IMR-90 (cell line): Measurements from ENCODE around the gene GUCA1C. TPM values are rescaled to one million over a fixed set of nuclear protein-coding genes. Genes with fewer than 3 reads are reported as not detected.

Experiments used
- ATAC-seq: fragments of 200-7000 bp; cut with Tn5 transposase; 2 replicates; pipeline ENCODE4 v1.9.1; 2020; ENCODE audit warnings: low read depth, mild to moderate bottlenecking, moderate library complexity
- BruUV-seq: library from RNA; stranded (reverse); fragments of 400-500 nt; replicated peaks from 2 replicates; lab custom pipeline; 2021; lab: Mats Ljungman, UMichigan
- CTCF ChIA-PET: fragments of 300-600 bp; formaldehyde crosslinking; extraction: SDS; loops from one replicate; lab custom pipeline; 2021; ENCODE audit warnings: antibody characterized with exemption; lab: Yijun Ruan, JAX
- POLR2A ChIA-PET: fragments of 300-600 bp; sonication (Branson Sonifier 250); formaldehyde crosslinking; loops from one replicate; lab custom pipeline; 2022; ENCODE audit warnings: antibody characterized with exemption; ENCODE audit not compliant: unreplicated experiment; lab: Charles Lee
- DNase-seq: peaks from one replicate; pipeline ENCODE4 v3.0.0; 2013
- H2AFZ ChIP-seq: replicated peaks from 2 replicates; pipeline ENCODE3; 2013; ENCODE audit warnings: low read length, mild to moderate bottlenecking; ENCODE audit not compliant: poor library complexity
- H2AK5ac ChIP-seq: 2 replicates; pipeline ENCODE4 v1.6.1; 2013; ENCODE audit warnings: low read depth, low read length, inconsistent platforms
- H2AK9ac ChIP-seq: replicated peaks from 2 replicates; pipeline ENCODE3; 2013; ENCODE audit warnings: mild to moderate bottlenecking, low read depth, low read length, moderate library complexity; ENCODE audit not compliant: poor library complexity
- H2BK120ac ChIP-seq: 2 replicates; pipeline ENCODE4 v1.6.1; 2013; ENCODE audit warnings: low read depth, low read length, inconsistent platforms
- H2BK15ac ChIP-seq: 3 replicates; pipeline ENCODE4 v1.6.1; 2013; ENCODE audit warnings: low read depth, low read length, inconsistent platforms
- H2BK20ac ChIP-seq: 2 replicates; pipeline ENCODE4 v1.6.1; 2013; ENCODE audit warnings: low read depth, mild to moderate bottlenecking, inconsistent platforms, low read length, moderate library complexity
- H2BK5ac ChIP-seq: 2 replicates; pipeline ENCODE4 v1.6.1; 2013; ENCODE audit warnings: mild to moderate bottlenecking, low read depth, low read length, inconsistent platforms; ENCODE audit not compliant: poor library complexity, severe bottlenecking
- H3K14ac ChIP-seq: replicated peaks from 2 replicates; pipeline ENCODE4 v1.6.1; 2013; ENCODE audit warnings: low read depth, low read length, inconsistent platforms
- H3K18ac ChIP-seq: 2 replicates; pipeline ENCODE4 v1.6.1; 2013; ENCODE audit warnings: low read depth, low read length, control low read depth
- H3K23ac ChIP-seq: 2 replicates; pipeline ENCODE4 v1.6.1; 2013; ENCODE audit warnings: low read depth, low read length, inconsistent platforms
- H3K27ac ChIP-seq: 2 replicates; pipeline ENCODE4 v1.5.1; 2013; ENCODE audit warnings: mild to moderate bottlenecking, control low read depth, low read length; ENCODE audit not compliant: insufficient read depth
- H3K27me3 ChIP-seq: 2 replicates; pipeline ENCODE4 v1.6.1; 2013; ENCODE audit warnings: low read length; ENCODE audit not compliant: control insufficient read depth, insufficient read depth
- H3K36me3 ChIP-seq: 2 replicates; pipeline ENCODE4 v1.6.1; 2013; ENCODE audit warnings: low read length, mixed read lengths; ENCODE audit not compliant: control insufficient read depth, insufficient read depth
- H3K4ac ChIP-seq: 2 replicates; pipeline ENCODE4 v1.6.1; 2013; ENCODE audit warnings: low read depth, low read length, inconsistent platforms
- H3K4me1 ChIP-seq: 2 replicates; pipeline ENCODE4 v1.6.1; 2013; ENCODE audit warnings: low read length, mixed read lengths; ENCODE audit not compliant: control insufficient read depth, insufficient read depth
- H3K4me2 ChIP-seq: 2 replicates; pipeline ENCODE4 v1.6.1; 2013; ENCODE audit warnings: low read depth, mild to moderate bottlenecking, control low read depth, low read length, moderate library complexity
- H3K4me3 ChIP-seq: 2 replicates; pipeline ENCODE4 v1.5.1; 2013; ENCODE audit warnings: low read depth, mild to moderate bottlenecking, control low read depth, low read length, moderate library complexity; ENCODE audit not compliant: insufficient read depth
- H3K56ac ChIP-seq: 2 replicates; pipeline ENCODE4 v1.6.1; 2013; ENCODE audit warnings: low read length, inconsistent platforms; ENCODE audit not compliant: insufficient read depth; ENCODE audit errors: extremely low read depth
- H3K79me1 ChIP-seq, 2 experiments: 2 replicates each; pipeline ENCODE4 v1.6.1; 2013; ENCODE audit warnings: low read length in 2 of 2, inconsistent platforms in 1 of 2, low read depth in 1 of 2
- H3K9ac ChIP-seq: 2 replicates; pipeline ENCODE4 v1.6.1; 2013; ENCODE audit warnings: low read depth, low read length, control low read depth
- H3K9me1 ChIP-seq: 2 replicates; pipeline ENCODE4 v1.6.1; 2013; ENCODE audit warnings: low read length, inconsistent platforms; ENCODE audit not compliant: insufficient read depth
- H3K9me3 ChIP-seq: 2 replicates; pipeline ENCODE4 v1.6.1; 2013; ENCODE audit warnings: low read length; ENCODE audit not compliant: control insufficient read depth, insufficient read depth
- H4K20me1 ChIP-seq: 2 replicates; pipeline ENCODE4 v1.6.1; 2013; ENCODE audit warnings: low read length, inconsistent platforms; ENCODE audit not compliant: insufficient read depth
- H4K5ac ChIP-seq: 2 replicates; pipeline ENCODE4 v1.6.1; 2013; ENCODE audit warnings: mild to moderate bottlenecking, low read depth, low read length, control low read depth
- H4K8ac ChIP-seq, 2 experiments: 2 replicates each; pipeline ENCODE4 v1.6.1; 2013; ENCODE audit warnings: low read depth in 2 of 2, low read length in 2 of 2, control low read depth in 1 of 2, inconsistent platforms in 1 of 2
- H4K91ac ChIP-seq: 2 replicates; pipeline ENCODE4 v1.6.1; 2013; ENCODE audit warnings: low read depth, low read length, inconsistent platforms; ENCODE audit not compliant: insufficient read depth
- CEBPB ChIP-seq: IDR thresholded peaks from 2 replicates; pipeline ENCODE4 v1.6.1; 2012; ENCODE audit warnings: low read depth, low read length, improper control_type of control experiment
- CHD1 ChIP-seq: IDR thresholded peaks from 2 replicates; pipeline ENCODE4 v1.6.1; 2012; ENCODE audit warnings: low read depth, low read length, improper control_type of control experiment
- CTCF ChIP-seq: conservative IDR thresholded peaks from 2 replicates; pipeline ENCODE4 v1.5.1; 2012; ENCODE audit warnings: mild to moderate bottlenecking, low read depth, low read length, improper control_type of control experiment
- ELK1 ChIP-seq: fragments of 150-350 bp; IDR thresholded peaks from 2 replicates; pipeline ENCODE4 v1.6.1; 2016; ENCODE audit warnings: low read depth, mild to moderate bottlenecking, low read length, moderate library complexity, borderline replicate concordance
- MAFK ChIP-seq: IDR thresholded peaks from 2 replicates; pipeline ENCODE4 v1.6.1; 2012; ENCODE audit warnings: low read depth, low read length, improper control_type of control experiment
- MXI1 ChIP-seq: IDR thresholded peaks from 2 replicates; pipeline ENCODE4 v1.6.1; 2012; ENCODE audit warnings: low read depth, mild to moderate bottlenecking, low read length, moderate library complexity, borderline replicate concordance
- POLR2A ChIP-seq: IDR thresholded peaks from 2 replicates; pipeline ENCODE4 v1.6.1; 2012; ENCODE audit warnings: mild to moderate bottlenecking, low read depth, low read length
- RCOR1 ChIP-seq: IDR thresholded peaks from 2 replicates; pipeline ENCODE4 v1.6.1; 2012; ENCODE audit warnings: mild to moderate bottlenecking, low read length, improper control_type of control experiment; ENCODE audit not compliant: insufficient replicate concordance
- RFX5 ChIP-seq: IDR thresholded peaks from 2 replicates; pipeline ENCODE4 v1.8.0; 2012; ENCODE audit warnings: low read depth, mild to moderate bottlenecking, low read length, moderate library complexity
- WGBS, 2 experiments: methylation state at CpG; one replicate each; pipeline versions ENCODE4 v1.1.5 to v1.1.7; 2013; ENCODE audit warnings: missing lambda C conversion rate in 2 of 2; ENCODE audit not compliant: insufficient read length in 1 of 2; ENCODE audit errors: extremely low coverage in 2 of 2; 5-methylcytosine and 5-hydroxymethylcytosine counted together
- dilution Hi-C: fragments of 300-500 bp; cut with HindIII; formaldehyde crosslinking; loops from one replicate; pipeline ENCODE4 v1.14.3; 2018; ENCODE audit warnings: low sequenced_read_pairs; ENCODE audit not compliant: unreplicated experiment
- in situ Hi-C: fragments of 300-500 bp; cut with MboI; formaldehyde crosslinking; loops from 3 replicates; pipeline ENCODE4 v1.14.3; 2019; ENCODE audit warnings: low sequenced_read_pairs, inconsistent platforms, mixed read lengths
- intact Hi-C: fragments of 100-400 bp; cut with micrococcal nuclease; formaldehyde crosslinking; loops from 2 replicates; pipeline ENCODE4 v1.10.0; 2022
- polyA plus RNA-seq, 3 experiments: library from polyadenylated mRNA; depleted of rRNA; stranded (reverse); fragments of >200 nt; gene quantifications; 2 replicates each; pipeline ENCODE4 v1.2.3, GENCODE V29; 2012; ENCODE audit warnings: low replicate concordance in 1 of 3
- total RNA-seq: library from RNA; depleted of rRNA; stranded (reverse); fragments of >200 nt; gene quantifications from 2 replicates; pipeline ENCODE4 v1.2.3, GENCODE V29; 2012

GUCA1C gene
- total and polyA plus RNA-seq, 2 of the 4 experiments (the other 2 are of a cell fraction), result not detected

GRCh38 chr3:108899530-108899929, 54.1 kb downstream of the GUCA1C start:
- Histone ChIP-seq H4K91ac (no peak overlapping the region), H2AK5ac (no peak overlapping the region), H3K27me3 (no peaks in the 10 kb centered on the region), H4K8ac (no peak overlapping the region), H4K5ac (no peak overlapping the region), H3K23ac (no peak overlapping the region), H3K79me1 (no peaks in the 10 kb centered on the region), H3K9me3 (no peaks in the 10 kb centered on the region), H2BK5ac (no peak overlapping the region), H2BK20ac (no peak overlapping the region), H3K27ac (no peak overlapping the region), H3K9ac (no peak overlapping the region), H3K56ac (no peak overlapping the region), H3K9me1 (no peaks in the 10 kb centered on the region), H2AFZ (no peak overlapping the region), H2BK120ac (no peak overlapping the region), H4K20me1 (no peaks in the 10 kb centered on the region), H2AK9ac (no peak overlapping the region), H3K36me3 (no peaks in the 10 kb centered on the region), H3K18ac (no peak overlapping the region), H3K4me3 (no peak overlapping the region), H3K4me1 (no peaks in the 10 kb centered on the region), H3K4ac (no peak overlapping the region), H3K14ac (no peak overlapping the region), H2BK15ac (no peak overlapping the region), H3K4me2 (no peak overlapping the region)
- ChIA-PET CTCF (interaction anchor here (1.1 kb wide), 1 partner anchor 16 kb away, joined by 4 read pairs; no protein-coding TSS in a partner anchor), POLR2A (no interaction called here)
- no TSS peak for BruUV-seq
- in situ Hi-C loops, result loop anchor here (25.0 kb wide), 1 partner anchor 112 kb away; no protein-coding TSS in a partner anchor
- no peak for DNase-seq
- intact Hi-C loops, result no loop called here
- WGBS, 2 experiments, result 43% methylated on average over 3 of the region's 3 CpGs; no CpG with 5 or more reads in 1 of the 2 experiments
- no peak for TF ChIP-seq RFX5
- no peak for TF ChIP-seq MXI1
- no peak for TF ChIP-seq ELK1
- no peak for TF ChIP-seq RCOR1
- no peak for TF ChIP-seq CEBPB
- no peak for TF ChIP-seq CTCF
- no peak for TF ChIP-seq MAFK
- no peak for TF ChIP-seq POLR2A
- no peak for TF ChIP-seq CHD1
- no peak for ATAC-seq
- dilution Hi-C loops, result no loop called here
